H1 (cell line): ENCODE results near the gene ZNF484. TPM values are rescaled to one million over a fixed set of nuclear protein-coding genes. Genes with fewer than 3 reads are reported as not detected.

Experiments
- CBX5 ChIP-seq: fragments of 300-800, 300-1000 bp; sonication (generic); IDR thresholded peaks from 2 replicates; pipeline ENCODE4 v1.7.1; 2016; ENCODE audit warnings: antibody characterized with exemption, low read length, low read depth
- CBX8 ChIP-seq: fragments of 300-800, 300-1000 bp; sonication (generic); IDR thresholded peaks from 2 replicates; pipeline ENCODE4 v1.7.1; 2016; ENCODE audit warnings: low read depth, low read length, borderline replicate concordance
- EGR1 ChIP-seq: IDR thresholded peaks from 2 replicates; pipeline ENCODE4 v1.6.1; 2011; ENCODE audit warnings: low read depth, low read length, borderline replicate concordance
- KDM5A ChIP-seq: fragments of 200-600 bp; IDR thresholded peaks from 2 replicates; pipeline ENCODE4 v1.7.1; 2012; ENCODE audit warnings: mild to moderate bottlenecking, low read length, inconsistent platforms, mixed read lengths
- SP1 ChIP-seq: IDR thresholded peaks from 2 replicates; pipeline ENCODE4 v1.6.1; 2011; ENCODE audit warnings: low read depth, low read length
- YY1 ChIP-seq: IDR thresholded peaks from 2 replicates; pipeline ENCODE4 v1.6.1; 2011; ENCODE audit warnings: low read depth, mild to moderate bottlenecking, low read length
- polyA plus RNA-seq, 7 experiments: library from polyadenylated mRNA; depleted of rRNA in 3 of 7; stranded (reverse) in 5 of 7; unstranded in 2 of 7; fragments of >200 nt in 5 of 7; fragments of 200-250 nt in 2 of 7; gene quantifications; 1 replicate in 5 of 7; 2 replicates in 1 of 7; 4 replicates in 1 of 7; pipeline versions ENCODE4 v1.2.1 to v1.2.3, GENCODE V29; 2011 to 2013; ENCODE audit warnings: missing spikeins in 2 of 7, mixed read lengths in 2 of 7
- total RNA-seq: library from RNA; stranded (reverse); fragmentation: NEBNext Ultra II Directional; extraction: Animal tissue kit (Norgen Biotek cat#: 25700); gene quantifications from 2 replicates; pipeline ENCODE4 v1.2.1, GENCODE V29; 2021

Gene ZNF484
- total and polyA plus RNA-seq, 2 of the 8 experiments (the other 6 are each of a cell fraction or from before 2014, with no cell fraction given): 1.3 to 11.5 TPM

GRCh38 chr9:92875373-92875772 is 2.5 kb downstream of the ZNF484 start (continued):
- no peak for TF ChIP-seq YY1
- TF ChIP-seq KDM5A: no peak
- TF ChIP-seq SP1: no peak
- TF ChIP-seq EGR1: no peak
- no peak for TF ChIP-seq CBX8
- TF ChIP-seq CBX5: no peak
